Stimulated activated CD8-positive, alpha-beta memory T cell treated with anti-CD3 and anti-CD28 coated beads, Interleukin-15, amount 100 ng/mL, for 24 hours (primary cell): ENCODE data around the gene CCDC92.

Experiments used
- DNase-seq: peaks from one replicate; pipeline ENCODE4 v3.0.0-alpha.2; 2020; ENCODE audit warnings: low read depth

Gene CCDC92

GRCh38 chr12:124002021-124002644 is 29.5 kb upstream of the CCDC92 start:
- DNase-seq, result no peak

GRCh38 chr12:124001343-124001742 is 28.7 kb upstream of the CCDC92 start:
- no peak for DNase-seq

- no peak for DNase-seq
These were observed 27.5 kb upstream of the CCDC92 start for GRCh38 chr12:124000111-124000510.

- DNase-seq, result no peak
These were observed 26.3 kb upstream of the CCDC92 start for GRCh38 chr12:123998991-123999359.

- DNase-seq, result no peak
These were observed 25.8 kb upstream of the CCDC92 start for GRCh38 chr12:123998344-123998990.

GRCh38 chr12:123997908-123998307 is 25.3 kb upstream of the CCDC92 start:
- DNase-seq, result no peak

- no peak for DNase-seq
These were observed 24.6 kb upstream of the CCDC92 start for GRCh38 chr12:123997033-123997822.

- DNase-seq, result no peak
These were observed 23.9 kb upstream of the CCDC92 start for GRCh38 chr12:123996581-123996980.

- DNase-seq, result no peak
These were observed 22.6 kb upstream of the CCDC92 start for GRCh38 chr12:123995023-123995748.

- DNase-seq, result no peak
These were observed 19.6 kb upstream of the CCDC92 start for GRCh38 chr12:123992118-123992825.

- DNase-seq, result no peak
These were observed 18.8 kb upstream of the CCDC92 start for GRCh38 chr12:123991372-123991951.

- DNase-seq, result no peak
These were observed 17.9 kb upstream of the CCDC92 start for GRCh38 chr12:123990511-123990910.

GRCh38 chr12:123989753-123990152 is 17.1 kb upstream of the CCDC92 start:
- DNase-seq, result no peak

GRCh38 chr12:123989168-123989567 is 16.5 kb upstream of the CCDC92 start:
- no peak for DNase-seq

- no peak for DNase-seq
These were observed 14.4 kb upstream of the CCDC92 start for GRCh38 chr12:123987022-123987421.

- DNase-seq, result no peak
These were observed 13.8 kb upstream of the CCDC92 start for GRCh38 chr12:123986374-123986965.

- no peak for DNase-seq
These were observed 12.3 kb upstream of the CCDC92 start for GRCh38 chr12:123984903-123985302.

- no peak for DNase-seq
These were observed 11.3 kb upstream of the CCDC92 start for GRCh38 chr12:123983822-123984485.

- no peak for DNase-seq
These were observed 9.6 kb upstream of the CCDC92 start for GRCh38 chr12:123982269-123982668.

GRCh38 chr12:123979566-123979965 is 6.9 kb upstream of the CCDC92 start:
- DNase-seq, result no peak
